MCF 10A (cell line): ENCODE data around the gene SYCP2. TPM values are rescaled to one million over a fixed set of nuclear protein-coding genes. Genes with fewer than 3 reads are reported as not detected.
A peak's percentile ranks its signal among the peaks of the same experiment; 100 is the strongest.

Source experiments
- BruUV-seq: library from RNA; stranded (reverse); fragments of 400-500 nt; replicated peaks from 2 replicates; lab custom pipeline; 2021; lab: Mats Ljungman, UMichigan
- CTCF ChIA-PET: fragments of 300-600 bp; sonication (Branson Sonifier 250); formaldehyde crosslinking; extraction: SDS; loops from one replicate; lab custom pipeline; 2021; ENCODE audit warnings: antibody characterized with exemption, inconsistent platforms; lab: Yijun Ruan, JAX
- POLR2A ChIA-PET: fragments of 300-600, 350-650 bp; sonication (Branson Sonifier 250); formaldehyde crosslinking; extraction: SDS; loops from one replicate; lab custom pipeline; 2020; ENCODE audit warnings: antibody characterized with exemption, inconsistent platforms; lab: Yijun Ruan, JAX
- DNase-seq: peaks from one replicate; pipeline ENCODE4 v3.0.0-alpha.2; 2018; ENCODE audit not compliant: unreplicated experiment
- H3K27ac Mint-ChIP-seq: one replicate; pipeline ENCODE4 v1.8.0; 2022; ENCODE audit warnings: mild to moderate bottlenecking, low read depth, mixed read lengths; ENCODE audit not compliant: unreplicated experiment
- H3K27me3 Mint-ChIP-seq: one replicate; pipeline ENCODE4 v1.8.0; 2022; ENCODE audit warnings: mixed read lengths; ENCODE audit not compliant: insufficient read depth, unreplicated experiment
- H3K36me3 Mint-ChIP-seq: one replicate; pipeline ENCODE4 v1.8.0; 2022; ENCODE audit warnings: mild to moderate bottlenecking, moderate library complexity, mixed read lengths; ENCODE audit not compliant: insufficient read depth, unreplicated experiment
- H3K4me1 Mint-ChIP-seq: one replicate; pipeline ENCODE4 v1.8.0; 2022; ENCODE audit warnings: mixed read lengths; ENCODE audit not compliant: insufficient read depth, unreplicated experiment
- H3K4me3 Mint-ChIP-seq: one replicate; pipeline ENCODE4 v1.8.0; 2022; ENCODE audit warnings: mild to moderate bottlenecking, moderate library complexity, mixed read lengths; ENCODE audit not compliant: unreplicated experiment
- H3K9me3 Mint-ChIP-seq: one replicate; pipeline ENCODE4 v1.8.0; 2022; ENCODE audit warnings: mixed read lengths; ENCODE audit not compliant: unreplicated experiment
- intact Hi-C: fragments of 100-400 bp; cut with micrococcal nuclease; formaldehyde crosslinking; loops from 2 replicates; pipeline ENCODE4 v1.14.1; 2022
- total RNA-seq: library from RNA; stranded (reverse); gene quantifications from 2 replicates; pipeline ENCODE4 v1.2.3, GENCODE V29; 2022
- TF ChIP-seq, protein P1 (sequence below): fragments of 200-600 bp; IDR thresholded peaks from one replicate; pipeline ENCODE4 v1.8.0; 2022; ENCODE audit warnings: antibody characterized with exemption, mild to moderate bottlenecking; ENCODE audit not compliant: unreplicated experiment

Gene SYCP2
- total RNA-seq, 1 experiment from 2014 or later, result 0.35 TPM

- BruUV-seq, result no TSS peak
- ChIA-PET CTCF (interaction anchor here (0.6 to 22.6 kb wide), 8 partner anchors 8 to 313 kb away, joined by 3 to 360 read pairs (median 4); no protein-coding TSS in a partner anchor), POLR2A (interaction anchor here (1.8 kb wide), 1 partner anchor 9 kb away, joined by 6 read pairs; no protein-coding TSS in a partner anchor)
- DNase-seq, result no peak
- no peak overlapping the region for H3K4me3 Mint-ChIP-seq
- peak overlapping the region; percentile 16 for H3K27ac Mint-ChIP-seq
- no peaks in the 10 kb centered on the region for H3K9me3 Mint-ChIP-seq
- TF ChIP-seq, protein P1, sequence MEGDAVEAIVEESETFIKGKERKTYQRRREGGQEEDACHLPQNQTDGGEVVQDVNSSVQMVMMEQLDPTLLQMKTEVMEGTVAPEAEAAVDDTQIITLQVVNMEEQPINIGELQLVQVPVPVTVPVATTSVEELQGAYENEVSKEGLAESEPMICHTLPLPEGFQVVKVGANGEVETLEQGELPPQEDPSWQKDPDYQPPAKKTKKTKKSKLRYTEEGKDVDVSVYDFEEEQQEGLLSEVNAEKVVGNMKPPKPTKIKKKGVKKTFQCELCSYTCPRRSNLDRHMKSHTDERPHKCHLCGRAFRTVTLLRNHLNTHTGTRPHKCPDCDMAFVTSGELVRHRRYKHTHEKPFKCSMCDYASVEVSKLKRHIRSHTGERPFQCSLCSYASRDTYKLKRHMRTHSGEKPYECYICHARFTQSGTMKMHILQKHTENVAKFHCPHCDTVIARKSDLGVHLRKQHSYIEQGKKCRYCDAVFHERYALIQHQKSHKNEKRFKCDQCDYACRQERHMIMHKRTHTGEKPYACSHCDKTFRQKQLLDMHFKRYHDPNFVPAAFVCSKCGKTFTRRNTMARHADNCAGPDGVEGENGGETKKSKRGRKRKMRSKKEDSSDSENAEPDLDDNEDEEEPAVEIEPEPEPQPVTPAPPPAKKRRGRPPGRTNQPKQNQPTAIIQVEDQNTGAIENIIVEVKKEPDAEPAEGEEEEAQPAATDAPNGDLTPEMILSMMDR, result no peak
- no peaks in the 10 kb centered on the region for H3K27me3 Mint-ChIP-seq
- intact Hi-C loops, result loop anchor here (5.0 kb wide), 3 partner anchors 192 to 317 kb away; no protein-coding TSS in a partner anchor
- peaks cover 29% of the 10 kb centered on the region for H3K36me3 Mint-ChIP-seq
- H3K4me1 Mint-ChIP-seq, result peaks cover 11% of the 10 kb centered on the region
Observed at GRCh38 chr20:59945731-59946130, 12.3 kb upstream of the SYCP2 start.

DNA sequence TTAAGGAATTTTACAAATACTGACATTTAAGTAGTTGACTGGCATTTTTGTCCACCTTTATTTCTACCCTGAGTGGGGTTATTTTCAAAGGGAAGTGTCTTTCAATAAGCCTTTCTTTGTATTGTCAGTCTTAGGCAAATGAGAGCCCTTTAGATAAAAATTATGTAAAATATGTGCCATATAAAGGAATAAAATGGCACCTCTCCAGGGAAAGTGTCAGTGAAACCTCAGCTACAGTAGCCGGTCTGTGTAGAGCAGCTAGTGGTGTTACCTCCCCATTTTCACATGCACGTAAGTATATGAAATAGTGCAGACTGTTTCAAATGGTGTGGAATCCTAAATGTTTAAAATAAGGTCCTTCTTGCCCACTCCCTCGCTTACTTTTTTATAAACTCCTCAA, 11.7 kb upstream of the SYCP2 start:
- intact Hi-C loops, result loop anchor here (5.0 kb wide), 3 partner anchors 192 to 317 kb away; no protein-coding TSS in a partner anchor
- POLR2A ChIA-PET, result interaction anchor here (1.8 kb wide), 1 partner anchor 9 kb away, joined by 6 read pairs; no protein-coding TSS in a partner anchor
- no peaks in the 10 kb centered on the region for H3K9me3 Mint-ChIP-seq

GRCh38 chr20:59944726-59945125, 11.3 kb upstream of the SYCP2 start:
- ChIA-PET CTCF (interaction anchor here (0.7 to 22.6 kb wide), 7 partner anchors 10 to 266 kb away, joined by 3 to 360 read pairs (median 6); no protein-coding TSS in a partner anchor), POLR2A (no interaction called here)
- Mint-ChIP-seq H3K4me3 (no peak overlapping the region), H3K36me3 (peaks cover 29% of the 10 kb centered on the region), H3K4me1 (peaks cover 11% of the 10 kb centered on the region), H3K27ac (no peak overlapping the region), H3K9me3 (no peaks in the 10 kb centered on the region), H3K27me3 (no peaks in the 10 kb centered on the region)
- no TSS peak for BruUV-seq
- TF ChIP-seq, protein P1, result no peak
- no peak for DNase-seq
- intact Hi-C loops, result loop anchor here (5.0 kb wide), 4 partner anchors 107 to 318 kb away; no protein-coding TSS in a partner anchor

More for the DNA sequence above, 11.7 kb upstream of the SYCP2 start:
- no peak for DNase-seq
- TF ChIP-seq, protein P1, result no peak
- CTCF ChIA-PET, result interaction anchor here (0.6 to 22.6 kb wide), 7 partner anchors 9 to 314 kb away, joined by 3 to 360 read pairs (median 6); no protein-coding TSS in a partner anchor
- Mint-ChIP-seq H3K27me3 (no peaks in the 10 kb centered on the region), H3K4me1 (peaks cover 11% of the 10 kb centered on the region), H3K27ac (no peak overlapping the region), H3K36me3 (peaks cover 29% of the 10 kb centered on the region), H3K4me3 (no peak overlapping the region)
- BruUV-seq, result no TSS peak

GRCh38 chr20:59942245-59942644, 8.8 kb upstream of the SYCP2 start:
- POLR2A ChIA-PET, result interaction anchor here (0.7 to 3.3 kb wide), 4 partner anchors 9 to 30 kb away, joined by 5 to 45 read pairs (median 11); no protein-coding TSS in a partner anchor

More at GRCh38 chr20:59942245-59942644, 8.8 kb upstream of the SYCP2 start:
- DNase-seq, result no peak
- Mint-ChIP-seq H3K27ac (no peak overlapping the region), H3K36me3 (peaks cover 29% of the 10 kb centered on the region), H3K4me1 (peaks cover 25% of the 10 kb centered on the region), H3K9me3 (no peaks in the 10 kb centered on the region), H3K4me3 (no peak overlapping the region), H3K27me3 (no peaks in the 10 kb centered on the region)
- intact Hi-C loops, result loop anchor here (5.0 kb wide), 1 partner anchor 105 kb away; no protein-coding TSS in a partner anchor
- TF ChIP-seq, protein P1, result no peak
- CTCF ChIA-PET, result interaction anchor here (0.8 to 4.7 kb wide), 3 partner anchors 7 to 89 kb away, joined by 3 to 39 read pairs (median 15); no protein-coding TSS in a partner anchor
- no TSS peak for BruUV-seq
